Left ventricle myocardium superior (tissue), 1 donor: ENCODE data around the gene ITCH. TPM values are rescaled to one million over a fixed set of nuclear protein-coding genes. Genes with fewer than 3 reads are reported as not detected.
"Not testable (repeated sequence)": the region's sequence is repeated elsewhere in the genome, so short reads cannot be mapped to it uniquely, and the experiment has no call there.

Experiments used
- ATAC-seq: fragments of 200-7000 bp; cut with Tn5 transposase; one replicate; pipeline ENCODE4 v1.9.1; 2020; ENCODE audit warnings: mild to moderate bottlenecking, moderate library complexity
- DNase-seq: peaks from one replicate; pipeline ENCODE4 v3.0.0-alpha.2; 2020
- intact Hi-C: fragments of 100-400 bp; cut with micrococcal nuclease; formaldehyde crosslinking; loops from one replicate; pipeline ENCODE4 v1.11.0; 2022
- total RNA-seq: library from RNA; stranded (reverse); fragmentation: NEBNext Ultra II Directional; extraction: Animal tissue kit (Norgen Biotek cat#: 25700); gene quantifications from one replicate; pipeline ENCODE4 v1.2.1, GENCODE V29; 2021
- donor health status: DM: no; HTN: yes; CAD: no; lungs with severe emphysema.

Gene ITCH
- total RNA-seq, 1 donor from 2014 or later = 39.5 TPM

- intact Hi-C loops = not testable (repeated sequence)
Observed at GRCh38 chr20:34340726-34341125, 22.3 kb upstream of the ITCH start.

GRCh38 chr20:34341199-34341598 lies 21.9 kb upstream of the ITCH start:
- ATAC-seq, intact Hi-C loops, DNase-seq: not testable (repeated sequence)

More at GRCh38 chr20:34340726-34341125, 22.3 kb upstream of the ITCH start:
- ATAC-seq, DNase-seq: not testable (repeated sequence)

- ATAC-seq (no peak), DNase-seq (no peak)
- intact Hi-C loops = no loop called here
Observed at GRCh38 chr20:34343458-34344211, 19.4 kb upstream of the ITCH start.

GRCh38 chr20:34344238-34344637 lies 18.8 kb upstream of the ITCH start:
- no peak for ATAC-seq

GRCh38 chr20:34345402-34345736 lies 17.7 kb upstream of the ITCH start:
- intact Hi-C loops = no loop called here
- no peak for DNase-seq
- no peak for ATAC-seq

More at GRCh38 chr20:34344238-34344637, 18.8 kb upstream of the ITCH start:
- intact Hi-C loops = no loop called here
- no peak for DNase-seq

GRCh38 chr20:34345839-34346532 lies 17.1 kb upstream of the ITCH start:
- intact Hi-C loops, DNase-seq, ATAC-seq: not testable (repeated sequence)

GRCh38 chr20:34346533-34346865 lies 16.6 kb upstream of the ITCH start:
- intact Hi-C loops, ATAC-seq, DNase-seq: not testable (repeated sequence)

- DNase-seq (no peak), ATAC-seq (no peak)
- intact Hi-C loops = no loop called here
Observed at GRCh38 chr20:34347571-34347970, 15.5 kb upstream of the ITCH start.

GRCh38 chr20:34350095-34350494 lies 13.0 kb upstream of the ITCH start:
- ATAC-seq (no peak), DNase-seq (no peak)
- intact Hi-C loops = no loop called here

GRCh38 chr20:34353467-34353866 lies 9.6 kb upstream of the ITCH start:
- DNase-seq, ATAC-seq, intact Hi-C loops: not testable (repeated sequence)

- no peak for ATAC-seq
- no peak for DNase-seq
- intact Hi-C loops = no loop called here
Observed at GRCh38 chr20:34355427-34355826, 7.6 kb upstream of the ITCH start.

GRCh38 chr20:34359729-34360128 lies 3.3 kb upstream of the ITCH start:
- intact Hi-C loops, ATAC-seq, DNase-seq: not testable (repeated sequence)

GRCh38 chr20:34362502-34363061 lies 491 bp upstream of the ITCH start:
- DNase-seq (no peak), ATAC-seq (no peak)
- intact Hi-C loops = no loop called here

- DNase-seq (no peak), ATAC-seq (peak; percentile 81)
- intact Hi-C loops = no loop called here
Observed at GRCh38 chr20:34363465-34364222, 571 bp downstream of the ITCH start.

- ATAC-seq (no peak), DNase-seq (no peak)
- intact Hi-C loops = no loop called here
Observed at GRCh38 chr20:34364223-34364506, 1.1 kb downstream of the ITCH start.

- ATAC-seq = no peak
- intact Hi-C loops = no loop called here
Observed at GRCh38 chr20:34365765-34366213, 2.7 kb downstream of the ITCH start.

GRCh38 chr20:34367155-34367554 lies 4.1 kb downstream of the ITCH start:
- intact Hi-C loops = no loop called here
- no peak for ATAC-seq
- DNase-seq = no peak

More at GRCh38 chr20:34365765-34366213, 2.7 kb downstream of the ITCH start:
- DNase-seq = no peak

- ATAC-seq, intact Hi-C loops, DNase-seq: not testable (repeated sequence)
Observed at GRCh38 chr20:34367911-34368310, 4.8 kb downstream of the ITCH start.

GRCh38 chr20:34368547-34368946 lies 5.5 kb downstream of the ITCH start:
- DNase-seq (no peak), ATAC-seq (no peak)
- intact Hi-C loops = no loop called here

- no peak for ATAC-seq
- intact Hi-C loops = no loop called here
- no peak for DNase-seq
Observed at GRCh38 chr20:34369265-34369664, 6.2 kb downstream of the ITCH start.
